Smooth muscle cell of the brain vasculature (primary cell): Measurements from ENCODE around the gene FAM13B.
"Not testable (repeated sequence)": the region's sequence is repeated elsewhere in the genome, so short reads cannot be mapped to it uniquely, and the experiment has no call there.

Experiments
- DNase-seq: peaks from one replicate; pipeline ENCODE4 v3.0.0-alpha.2; 2012; ENCODE audit warnings: low read depth, low spot score

Gene FAM13B

DNA sequence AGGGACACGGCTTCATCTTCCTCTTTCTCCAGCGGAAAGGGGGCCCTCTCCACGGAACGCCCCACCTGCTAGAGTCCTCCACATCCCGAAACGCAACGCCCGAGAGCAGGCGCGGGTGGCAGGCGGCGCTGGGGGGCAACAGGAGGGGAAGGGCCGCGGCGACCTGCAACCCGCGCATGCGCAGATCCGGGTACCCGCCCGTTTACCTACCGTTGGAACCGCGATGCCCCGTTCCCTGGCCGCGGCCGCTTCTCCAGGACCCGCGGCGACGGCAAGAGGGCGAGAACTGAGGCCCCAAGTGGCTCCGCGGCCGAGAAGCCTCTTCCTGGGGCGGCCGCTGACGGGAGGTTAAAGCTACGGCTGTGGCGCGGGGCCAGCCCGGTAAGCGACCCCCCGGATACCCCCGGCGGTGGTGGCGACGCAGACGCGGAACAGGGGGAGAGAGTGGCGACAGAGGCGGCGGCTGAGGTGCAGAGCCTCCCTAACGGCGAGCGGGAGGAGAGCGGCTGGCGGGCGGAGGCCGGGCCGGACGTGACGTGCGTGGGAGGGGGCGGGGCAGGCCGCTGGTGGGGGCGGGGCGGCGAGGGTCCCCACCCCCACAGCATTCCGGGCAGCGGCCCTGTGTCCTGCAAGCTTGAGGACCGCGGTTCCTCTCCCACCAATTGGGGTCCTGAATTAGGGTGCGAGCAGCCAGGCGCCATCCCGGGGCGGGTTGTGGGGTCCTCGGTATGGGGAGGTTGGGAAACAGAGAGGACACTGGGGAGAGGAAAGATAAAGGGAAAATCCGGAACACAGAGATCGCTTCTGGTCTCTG is at the start of gene FAM13B:
TSS of gene FAM13B (minus strand) at position 508 of the 814 bp plus-strand sequence. CDS start 13,968 bp downstream, outside the sequence.
- no peak for DNase-seq

DNA sequence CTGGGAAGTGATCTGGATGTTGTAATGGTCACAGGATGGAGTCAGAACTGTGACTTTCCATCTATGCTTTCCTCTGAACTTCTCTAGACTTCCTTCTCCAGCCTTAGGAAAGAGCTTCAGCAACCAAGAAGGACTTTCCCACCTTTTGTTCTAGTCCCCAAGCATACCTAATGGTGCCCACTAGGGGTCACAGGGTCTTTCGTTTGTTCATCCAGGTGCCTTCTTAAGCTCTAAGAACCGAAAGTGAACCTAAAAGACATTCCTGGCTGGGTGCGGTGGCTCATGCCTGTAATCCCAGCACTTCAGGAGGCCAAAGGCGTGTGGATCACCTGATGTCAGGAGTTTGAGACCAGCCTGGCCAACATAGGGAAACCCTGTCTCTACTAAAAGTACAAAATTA is 49.2 kb upstream of the FAM13B start:
- no peak for DNase-seq

GRCh38 chr5:138078006-138078643 is 45.2 kb upstream of the FAM13B start:
- no peak for DNase-seq

- peak; percentile 37 for DNase-seq
Measured at GRCh38 chr5:138077064-138077696, 44.3 kb upstream of the FAM13B start.

DNA sequence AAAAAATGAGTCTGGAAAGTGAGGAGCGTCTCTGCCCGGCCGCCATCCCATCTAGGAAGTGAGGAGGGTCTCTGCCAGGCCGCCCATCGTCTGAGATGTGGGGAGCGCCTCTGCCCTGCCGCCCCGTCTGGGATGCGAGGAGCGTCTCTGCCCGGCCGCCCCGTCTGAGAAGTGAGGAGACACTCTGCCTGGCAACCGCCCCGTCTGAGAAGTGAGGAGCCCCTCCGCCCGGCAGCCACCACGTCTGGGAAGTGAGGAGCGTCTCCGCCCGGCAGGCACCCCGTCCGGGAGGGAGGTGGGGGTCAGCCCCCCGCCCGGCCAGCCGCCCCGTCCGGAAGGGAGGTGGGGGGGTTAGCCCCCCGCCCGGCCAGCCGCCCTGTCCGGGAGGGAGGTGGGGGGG is 37.1 kb upstream of the FAM13B start:
- DNase-seq, result not testable (repeated sequence)

- DNase-seq, result peak; percentile 57
Measured at GRCh38 chr5:138068742-138069600, 36.1 kb upstream of the FAM13B start.

DNA sequence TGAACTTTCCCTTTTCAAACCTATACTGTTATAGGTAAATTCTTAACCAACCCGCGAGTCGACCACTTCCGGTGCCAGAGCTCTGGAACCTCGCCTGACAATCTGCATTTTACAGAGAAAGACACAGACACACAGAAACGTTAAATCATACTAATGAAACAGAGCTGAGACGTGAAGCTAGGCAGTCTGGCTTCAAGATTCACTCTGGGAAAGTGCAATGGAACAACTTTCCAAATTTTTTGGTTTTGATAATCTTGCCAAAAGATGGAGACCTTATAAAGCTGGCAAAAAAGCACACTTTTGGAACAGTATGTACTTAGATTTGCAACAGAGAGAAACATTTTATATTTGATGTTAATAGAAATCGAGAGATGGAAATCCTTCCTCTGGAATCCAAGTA is 35.1 kb upstream of the FAM13B start:
- no peak for DNase-seq

DNA sequence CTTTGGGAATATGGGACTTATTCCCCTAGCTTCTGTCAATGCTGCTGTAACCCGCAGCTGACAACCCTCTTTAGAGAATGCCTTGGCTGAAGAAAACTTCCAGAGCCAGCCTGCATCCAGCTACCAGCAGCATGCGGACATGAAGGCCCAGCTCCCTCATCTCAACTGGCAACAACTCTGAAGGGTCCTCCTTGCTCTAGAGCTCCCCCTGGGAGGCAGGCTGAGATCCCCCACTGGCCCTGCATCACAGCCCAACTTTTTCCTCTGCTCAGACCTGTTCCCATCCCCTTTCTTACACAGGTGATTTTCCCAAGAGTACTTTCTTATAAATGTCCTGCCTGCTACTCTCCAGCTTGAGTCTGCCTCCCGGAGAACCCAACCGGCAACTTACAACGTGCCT is 32.2 kb upstream of the FAM13B start:
- DNase-seq, result no peak

DNA sequence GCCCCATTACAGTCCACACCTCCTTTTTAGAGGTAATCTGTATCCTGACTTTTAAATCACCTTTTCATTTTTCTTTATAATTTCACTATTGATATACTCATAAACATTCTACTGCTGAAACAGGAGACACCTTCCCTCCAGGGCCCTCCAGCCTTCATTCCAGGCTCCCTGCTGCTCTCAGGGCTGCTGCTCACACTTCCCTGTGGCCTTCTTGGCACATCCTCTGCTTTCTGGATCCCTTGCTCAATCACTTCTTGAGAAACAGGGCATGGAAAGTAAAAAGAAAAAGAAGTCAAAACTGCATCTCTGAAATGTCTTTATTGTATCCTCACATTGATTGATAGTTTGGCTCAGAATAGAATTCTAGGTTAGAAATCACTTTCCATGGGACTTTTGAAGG is 31.6 kb upstream of the FAM13B start:
- DNase-seq, result no peak

- DNase-seq, result no peak
Measured at GRCh38 chr5:138054847-138055558, 22.1 kb upstream of the FAM13B start.

DNA sequence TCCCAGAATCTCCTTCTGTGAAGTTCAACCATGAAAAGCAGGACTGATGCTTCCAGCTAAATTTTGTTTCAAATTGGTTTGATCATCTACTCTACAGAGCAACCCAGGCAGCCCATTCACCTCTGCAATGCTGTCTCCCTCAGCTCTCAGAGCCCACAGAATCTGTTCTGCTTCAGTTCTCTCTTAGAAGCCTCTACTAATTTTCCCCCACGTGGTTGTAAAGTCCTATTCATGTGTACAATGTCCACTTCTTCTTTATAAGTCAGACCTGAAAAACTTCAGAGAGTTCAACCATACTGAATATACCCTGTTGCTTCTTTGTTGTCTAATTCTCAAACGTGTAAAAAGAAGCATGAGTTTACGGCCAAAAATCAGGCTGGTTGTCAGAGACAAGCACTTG is 21.3 kb upstream of the FAM13B start:
- no peak for DNase-seq

- no peak for DNase-seq
Measured at GRCh38 chr5:138053554-138053953, 20.7 kb upstream of the FAM13B start.

- not testable (repeated sequence) for DNase-seq
Measured at GRCh38 chr5:138052718-138053117, 19.8 kb upstream of the FAM13B start.

GRCh38 chr5:138051441-138052296 is 18.8 kb upstream of the FAM13B start:
- no peak for DNase-seq

DNA sequence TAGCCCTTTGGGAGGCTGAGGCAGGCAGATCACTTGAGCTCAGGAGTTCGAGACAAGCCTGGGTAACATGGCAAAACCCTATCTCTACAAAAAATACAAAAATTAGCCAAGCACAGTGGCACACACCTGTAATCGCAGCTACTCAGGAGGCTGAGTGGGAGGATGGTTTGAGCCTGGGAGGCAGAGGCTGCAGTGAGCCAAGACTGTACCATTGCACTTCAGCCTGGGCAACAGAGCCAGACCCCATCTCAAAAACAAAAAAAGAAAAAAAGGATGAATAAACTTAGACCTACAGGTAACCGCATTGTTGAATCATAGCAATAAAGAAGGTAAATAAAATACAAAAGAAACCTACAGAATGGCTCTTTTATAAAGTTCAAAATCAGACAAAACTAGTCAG is 12.4 kb upstream of the FAM13B start:
- not testable (repeated sequence) for DNase-seq

DNA sequence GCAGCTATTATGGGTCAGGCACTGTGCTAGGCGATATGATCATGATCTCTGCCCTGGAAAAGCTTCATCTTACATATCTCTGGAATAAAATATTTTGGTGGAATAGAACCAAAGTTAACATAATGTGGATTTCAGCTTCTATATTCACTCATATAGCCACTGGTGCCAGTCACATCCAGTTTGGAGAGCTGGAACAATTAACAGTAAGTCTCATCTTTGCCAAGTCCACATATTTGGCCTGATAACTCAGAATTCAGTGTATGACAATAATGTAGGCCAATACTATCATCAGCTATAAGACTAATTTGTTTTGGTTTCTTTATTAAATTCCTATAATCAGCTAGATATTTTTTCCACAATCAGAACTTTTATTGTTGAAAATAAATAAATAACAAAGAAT is 5.9 kb upstream of the FAM13B start:
- DNase-seq, result no peak

GRCh38 chr5:138037907-138038633 is 5.2 kb upstream of the FAM13B start:
- no peak for DNase-seq

GRCh38 chr5:138037271-138037670 is 4.4 kb upstream of the FAM13B start:
- DNase-seq, result no peak
